Lung (tissue), 12 donors: ENCODE results near the gene SPRN. TPM values are rescaled to one million over a fixed set of nuclear protein-coding genes. Genes with fewer than 3 reads are reported as not detected.

Experiments used
- ATAC-seq: fragments of 200-7000 bp; cut with Tn5 transposase; one replicate; pipeline ENCODE4 v1.9.1; 2020; ENCODE audit warnings: moderate number of reproducible peaks; ENCODE audit not compliant: insufficient read depth, low FRiP score
- DNase-seq, 3 donors: peaks; one replicate each; pipeline ENCODE4 v3.0.0-alpha.2; 2013 to 2017
- H3K27ac ChIP-seq, 2 donors: one replicate each; pipeline ENCODE4 v1.5.1; 2013; ENCODE audit warnings: mild to moderate bottlenecking in 2 of 2, moderate library complexity in 2 of 2, control low read depth in 1 of 2, inconsistent platforms in 1 of 2, low read depth in 1 of 2, low read length in 1 of 2
- H3K27me3 ChIP-seq, 3 donors: one replicate each; pipeline ENCODE4 v1.5.1; 2013; ENCODE audit warnings: low read length in 2 of 3; ENCODE audit not compliant: control insufficient read depth in 3 of 3, insufficient read depth in 3 of 3
- H3K36me3 ChIP-seq, 4 donors: one replicate each; pipeline ENCODE4 v1.5.1; 2013; ENCODE audit warnings: low read length in 4 of 4, mild to moderate bottlenecking in 1 of 4, moderate library complexity in 1 of 4; ENCODE audit not compliant: control insufficient read depth in 4 of 4, insufficient read depth in 4 of 4
- H3K4me1 ChIP-seq, 5 donors: one replicate each; pipeline ENCODE4 v1.5.1; 2013; ENCODE audit warnings: low read length in 5 of 5, mild to moderate bottlenecking in 2 of 5, moderate library complexity in 1 of 5; ENCODE audit not compliant: control insufficient read depth in 5 of 5, insufficient read depth in 5 of 5
- H3K4me3 ChIP-seq: one replicate; pipeline ENCODE4 v1.5.1; 2013; ENCODE audit warnings: mild to moderate bottlenecking, control low read depth, moderate library complexity
- H3K9ac ChIP-seq, 2 donors: one replicate each; pipeline ENCODE4 v1.5.1; 2013; ENCODE audit warnings: low read length in 2 of 2, control low read depth in 1 of 2; ENCODE audit not compliant: insufficient read depth in 1 of 2
- H3K9me3 ChIP-seq, 4 donors: one replicate each; pipeline ENCODE4 v1.5.1; 2013; ENCODE audit warnings: low read length in 3 of 4, mild to moderate bottlenecking in 1 of 4, moderate library complexity in 1 of 4; ENCODE audit not compliant: control insufficient read depth in 4 of 4, insufficient read depth in 3 of 4
- CTCF ChIP-seq: IDR thresholded peaks from 2 replicates; pipeline ENCODE4 v1.5.1; 2012; ENCODE audit warnings: mild to moderate bottlenecking; ENCODE audit errors: control extremely low read depth, extremely low read depth
- WGBS, 2 donors: extraction: QIAGEN DNeasy Blood & Tissue Kit; methylation state at CpG; one replicate each; pipeline ENCODE4 v1.1.7; 2013; 5-methylcytosine and 5-hydroxymethylcytosine counted together
- polyA plus RNA-seq, 2 donors: library from polyadenylated mRNA; stranded (reverse); fragments of 200-250 nt; gene quantifications; one replicate each; pipeline ENCODE4 v1.2.1, GENCODE V29; 2013
- total RNA-seq, 2 donors: library from RNA; depleted of rRNA in 1 of 2; stranded (reverse); fragments of >200 nt in 1 of 2; gene quantifications; one replicate each; pipeline ENCODE4 v1.2.1, GENCODE V29; 2014 to 2021
- donor health status: control.
- donor health status: control.
- donor health status: Bipolar disorder and iron deficiency.
- donor health status: healthy.
- donor health status: DM: yes; HTN: yes; CAD: no.

Gene SPRN
- total and polyA plus RNA-seq, 4 donors = 0.11 to 0.34 (median 0.16) TPM

GRCh38 chr10:133394801-133395221 is 29.6 kb downstream of the SPRN start:
- H3K9me3 ChIP-seq = no peaks in the 10 kb centered on the region
- TF ChIP-seq CTCF = no peak
- H3K4me3 ChIP-seq = peak overlapping the region; percentile 77
- peak overlapping the region in 1 of 2 donors; percentile 85 for H3K27ac ChIP-seq
- WGBS, 2 donors = 30 to 35% methylated on average over 21 of the region's 21 CpGs
- peaks cover 0 to 9% (median 0%) of the 10 kb centered on the region in 5 donors for H3K4me1 ChIP-seq
- no peaks in the 10 kb centered on the region for H3K27me3 ChIP-seq
- H3K36me3 ChIP-seq = peaks cover 3 to 22% (median 18%) of the 10 kb centered on the region in 4 donors
- no peak for DNase-seq
- H3K9ac ChIP-seq = peak overlapping the region; percentile 67 to 69
- ATAC-seq = no peak

- Histone ChIP-seq H3K4me1 (peaks cover 0 to 9% (median 0%) of the 10 kb centered on the region in 5 donors), H3K27me3 (no peaks in the 10 kb centered on the region), H3K9me3 (no peaks in the 10 kb centered on the region), H3K9ac (peak within 1 kb of the TSS; percentile 67 to 69), H3K27ac (peak within 1 kb of the TSS; percentile 85 to 88), H3K36me3 (peaks cover 3 to 21% (median 14%) of the 10 kb centered on the region in 4 donors), H3K4me3 (peak within 1 kb of the TSS; percentile 77)
- ATAC-seq = peak; percentile 96
- 0 to 1% methylated on average over 46 to 69 of the region's 69 CpGs for WGBS, 2 donors
- TF ChIP-seq CTCF = no peak
- DNase-seq = peak; percentile 96 to 97 (median 96)
Observed at GRCh38 chr10:133394064-133394663, 30.3 kb downstream of the SPRN start, which contains the start of gene MTG1. TSS of gene MTG1 (plus strand) at chr10:133394157. CDS start at chr10:133394221, 64 bp downstream.

DNA sequence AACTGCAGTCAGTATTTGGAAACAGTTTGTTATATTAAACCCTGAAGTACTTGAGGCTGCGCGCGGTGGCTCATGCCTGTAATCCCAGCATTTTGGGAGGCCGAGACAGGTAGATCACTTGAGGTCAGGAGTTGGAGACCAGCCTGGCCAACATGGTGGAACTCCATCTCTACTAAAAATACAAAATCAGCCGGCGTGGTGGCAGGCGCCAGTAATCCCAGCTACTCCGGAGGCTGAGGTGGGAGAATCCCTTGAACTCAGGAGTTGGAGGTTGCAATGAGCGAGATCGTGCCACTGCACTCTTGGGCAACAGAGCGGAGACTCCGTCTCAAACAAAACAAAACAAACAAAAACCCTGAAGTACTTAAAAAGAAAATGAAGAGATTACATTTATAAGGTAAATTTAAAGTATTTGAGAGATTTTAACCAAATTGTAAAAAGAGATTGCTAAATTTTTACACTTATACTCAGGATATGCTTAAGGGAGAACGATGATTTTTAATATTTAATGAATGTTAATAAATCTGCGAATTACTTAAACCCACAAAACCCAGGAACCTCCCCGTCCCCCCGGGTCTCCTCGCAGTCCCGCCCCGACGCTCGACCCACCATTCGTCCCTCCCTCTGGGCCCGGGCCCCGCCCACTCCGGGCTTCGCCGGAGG is 30.9 kb downstream of the SPRN start:
- Histone ChIP-seq H3K4me1 (peaks cover 0 to 9% (median 0%) of the 10 kb centered on the region in 5 donors), H3K9me3 (no peaks in the 10 kb centered on the region), H3K27me3 (no peaks in the 10 kb centered on the region), H3K4me3 (no peak overlapping the region), H3K9ac (peak overlapping the region in 1 of 2 donors; percentile 19), H3K36me3 (peaks cover 2 to 18% (median 10%) of the 10 kb centered on the region in 4 donors), H3K27ac (no peak overlapping the region)
- no peak for TF ChIP-seq CTCF
- DNase-seq = no peak
- ATAC-seq = no peak
- WGBS, 2 donors = 34 to 38% methylated on average over 27 of the region's 27 CpGs
